ENCODE measurements around the gene TMEM72. TPM values are rescaled to one million over a fixed set of nuclear protein-coding genes. Genes with fewer than 3 reads are reported as not detected.
A peak's percentile ranks its signal among the peaks of the same experiment; 100 is the strongest.

The TMEM72 gene
- total and polyA plus RNA-seq, 5 donors from 2014 or later = not detected

GRCh38 chr10:44975431-44976331 is 64.5 kb downstream of the TMEM72 start:
- Mint-ChIP-seq H3K27me3 (peaks cover 5% of the 10 kb centered on the region), H3K4me1 (peaks cover 0 to 17% (median 0%) of the 10 kb centered on the region in 4 donors), H3K36me3 (no peaks in the 10 kb centered on the region), H3K9me3 (no peaks in the 10 kb centered on the region), H3K4me3 (peak overlapping the region in 2 of 4 donors; percentile 9 to 50), H3K27ac (peak overlapping the region in 2 of 3 donors; percentile 55 to 56)
- peaks cover 10% of the 10 kb centered on the region for H3K4me1 ChIP-seq (ENCODE audit: control insufficient read depth, insufficient read depth, low read length, poor library complexity, severe bottlenecking)
- no peaks in the 10 kb centered on the region for H3K36me3 ChIP-seq (ENCODE audit: control insufficient read depth, insufficient read depth, low read length)
- DNase-seq (no peak), ATAC-seq (ENCODE audit: low read depth in 2 of 2) (no peak)
- no peaks in the 10 kb centered on the region for H3K27me3 ChIP-seq (ENCODE audit: control insufficient read depth, insufficient read depth, low read length)
- no peak overlapping the region for H3K4me3 ChIP-seq (ENCODE audit: low read depth, low read length)
- H3K27ac ChIP-seq (ENCODE audit: insufficient read depth, low read length, poor library complexity, severe bottlenecking) = no peak overlapping the region
- H3K9me3 ChIP-seq (ENCODE audit: control insufficient read depth in 2 of 2, low read length in 2 of 2) = no peaks in the 10 kb centered on the region

GRCh38 chr10:44976352-44977198 is 65.4 kb downstream of the TMEM72 start:
- H3K36me3 ChIP-seq (ENCODE audit: control insufficient read depth, insufficient read depth, low read length) = no peaks in the 10 kb centered on the region
- H3K4me1 ChIP-seq (ENCODE audit: control insufficient read depth, insufficient read depth, low read length, poor library complexity, severe bottlenecking) = peaks cover 10% of the 10 kb centered on the region
- H3K36me3 Mint-ChIP-seq = no peaks in the 10 kb centered on the region
- no peaks in the 10 kb centered on the region for H3K9me3 ChIP-seq (ENCODE audit: control insufficient read depth in 2 of 2, low read length in 2 of 2)
- peaks cover 5% of the 10 kb centered on the region for H3K27me3 Mint-ChIP-seq
- no peak overlapping the region for H3K4me3 ChIP-seq (ENCODE audit: low read depth, low read length)
- peak overlapping the region in 2 of 3 donors; percentile 37 to 56 for H3K27ac Mint-ChIP-seq
- no peaks in the 10 kb centered on the region for H3K27me3 ChIP-seq (ENCODE audit: control insufficient read depth, insufficient read depth, low read length)
- H3K4me1 Mint-ChIP-seq = peaks cover 0 to 17% (median 0%) of the 10 kb centered on the region in 4 donors
- DNase-seq (no peak), ATAC-seq (ENCODE audit: low read depth in 2 of 2) (no peak)
- no peak overlapping the region for H3K27ac ChIP-seq (ENCODE audit: insufficient read depth, low read length, poor library complexity, severe bottlenecking)
- H3K9me3 Mint-ChIP-seq = no peaks in the 10 kb centered on the region
- H3K4me3 Mint-ChIP-seq = no peak overlapping the region

GRCh38 chr10:44977287-44978212 is 66.4 kb downstream of the TMEM72 start:
- H3K27ac Mint-ChIP-seq = peak overlapping the region in 1 of 3 donors; percentile 37
- no peaks in the 10 kb centered on the region for H3K36me3 Mint-ChIP-seq
- no peak overlapping the region for H3K4me3 Mint-ChIP-seq
- H3K9me3 Mint-ChIP-seq = no peaks in the 10 kb centered on the region
- ATAC-seq (ENCODE audit: low read depth in 2 of 2) = no peak
- Histone ChIP-seq H3K4me3 (ENCODE audit: low read depth, low read length) (no peak overlapping the region), H3K36me3 (ENCODE audit: control insufficient read depth, insufficient read depth, low read length) (no peaks in the 10 kb centered on the region), H3K27me3 (ENCODE audit: control insufficient read depth, insufficient read depth, low read length) (no peaks in the 10 kb centered on the region), H3K9me3 (ENCODE audit: control insufficient read depth in 2 of 2, low read length in 2 of 2) (no peaks in the 10 kb centered on the region), H3K27ac (ENCODE audit: insufficient read depth, low read length, poor library complexity, severe bottlenecking) (no peak overlapping the region), H3K4me1 (ENCODE audit: control insufficient read depth, insufficient read depth, low read length, poor library complexity, severe bottlenecking) (peaks cover 10% of the 10 kb centered on the region)
- H3K4me1 Mint-ChIP-seq = peaks cover 0 to 17% (median 0%) of the 10 kb centered on the region in 4 donors
- DNase-seq = no peak
- peaks cover 5% of the 10 kb centered on the region for H3K27me3 Mint-ChIP-seq

GRCh38 chr10:44978213-44978569 is 67.1 kb downstream of the TMEM72 start:
- DNase-seq (no peak), ATAC-seq (ENCODE audit: low read depth in 2 of 2) (no peak)
- Mint-ChIP-seq H3K9me3 (no peaks in the 10 kb centered on the region), H3K4me1 (peaks cover 0 to 17% (median 0%) of the 10 kb centered on the region in 4 donors), H3K27me3 (peaks cover 5% of the 10 kb centered on the region), H3K27ac (no peak overlapping the region), H3K4me3 (no peak overlapping the region), H3K36me3 (no peaks in the 10 kb centered on the region)
- Histone ChIP-seq H3K36me3 (ENCODE audit: control insufficient read depth, insufficient read depth, low read length) (no peaks in the 10 kb centered on the region), H3K27me3 (ENCODE audit: control insufficient read depth, insufficient read depth, low read length) (no peaks in the 10 kb centered on the region), H3K27ac (ENCODE audit: insufficient read depth, low read length, poor library complexity, severe bottlenecking) (no peak overlapping the region), H3K4me1 (ENCODE audit: control insufficient read depth, insufficient read depth, low read length, poor library complexity, severe bottlenecking) (peaks cover 10% of the 10 kb centered on the region), H3K4me3 (ENCODE audit: low read depth, low read length) (no peak overlapping the region), H3K9me3 (ENCODE audit: control insufficient read depth in 2 of 2, low read length in 2 of 2) (no peaks in the 10 kb centered on the region)

DNA sequence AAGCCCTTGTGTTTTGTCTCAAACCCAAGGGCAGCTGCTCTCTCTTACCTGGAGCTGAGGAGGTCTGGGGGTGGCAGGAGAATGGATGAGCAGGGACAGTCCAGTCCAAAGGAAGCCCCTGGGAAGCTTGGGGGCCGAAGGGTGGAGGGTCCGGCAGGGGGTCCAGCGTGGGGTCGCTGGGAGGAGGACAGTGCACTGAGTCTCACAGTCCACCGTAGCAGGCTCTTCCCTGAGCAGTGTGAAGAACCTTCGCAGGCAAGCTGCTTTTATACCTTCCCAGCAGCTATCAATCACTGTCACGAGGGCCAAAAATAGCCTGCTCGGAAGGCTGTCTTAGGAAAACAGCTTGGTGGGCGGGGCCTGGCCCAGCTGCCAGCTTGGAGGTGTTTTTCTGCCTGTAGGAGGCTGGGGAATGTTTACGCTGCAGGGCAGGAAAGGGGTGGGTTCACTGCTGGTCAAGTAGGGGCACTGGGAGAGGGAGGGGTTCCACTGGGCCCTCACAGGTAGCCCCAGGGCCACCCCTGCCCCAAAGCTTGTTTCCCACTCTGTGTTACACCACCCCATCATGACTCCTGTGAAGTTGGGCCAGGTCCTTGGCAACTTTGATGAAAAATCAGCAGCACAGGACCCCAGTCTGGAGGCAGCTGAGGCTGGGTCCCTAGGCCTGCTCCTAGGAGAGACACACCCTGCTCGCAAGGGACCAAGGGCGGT is 67.6 kb downstream of the TMEM72 start, which contains the start of gene DEPP1:
TSS of gene DEPP1 (minus strand) at position 240 of the 711 bp plus-strand sequence. CDS start 779 bp downstream, outside the sequence.
- H3K36me3 Mint-ChIP-seq = no peaks in the 10 kb centered on the region
- Histone ChIP-seq H3K27me3 (ENCODE audit: control insufficient read depth, insufficient read depth, low read length) (no peaks in the 10 kb centered on the region), H3K4me1 (ENCODE audit: control insufficient read depth, insufficient read depth, low read length, poor library complexity, severe bottlenecking) (peaks cover 10% of the 10 kb centered on the region), H3K36me3 (ENCODE audit: control insufficient read depth, insufficient read depth, low read length) (no peaks in the 10 kb centered on the region), H3K27ac (ENCODE audit: insufficient read depth, low read length, poor library complexity, severe bottlenecking) (no peak within 1 kb of the TSS), H3K4me3 (ENCODE audit: low read depth, low read length) (no peak within 1 kb of the TSS), H3K9me3 (ENCODE audit: control insufficient read depth in 2 of 2, low read length in 2 of 2) (no peaks in the 10 kb centered on the region)
- peaks cover 5% of the 10 kb centered on the region for H3K27me3 Mint-ChIP-seq
- DNase-seq (peak in 1 of 3 donors; percentile 41), ATAC-seq (ENCODE audit: low read depth in 2 of 2) (no peak)
- H3K27ac Mint-ChIP-seq = peak within 1 kb of the TSS in 1 of 3 donors; percentile 20
- no peaks in the 10 kb centered on the region for H3K9me3 Mint-ChIP-seq
- no peak within 1 kb of the TSS for H3K4me3 Mint-ChIP-seq
- peaks cover 0 to 17% (median 0%) of the 10 kb centered on the region in 4 donors for H3K4me1 Mint-ChIP-seq

- ATAC-seq (ENCODE audit: low read depth in 2 of 2) = no peak
- Histone ChIP-seq H3K36me3 (ENCODE audit: control insufficient read depth, insufficient read depth, low read length) (no peaks in the 10 kb centered on the region), H3K4me3 (ENCODE audit: low read depth, low read length) (no peak overlapping the region), H3K9me3 (ENCODE audit: control insufficient read depth in 2 of 2, low read length in 2 of 2) (no peaks in the 10 kb centered on the region), H3K27ac (ENCODE audit: insufficient read depth, low read length, poor library complexity, severe bottlenecking) (no peak overlapping the region), H3K4me1 (ENCODE audit: control insufficient read depth, insufficient read depth, low read length, poor library complexity, severe bottlenecking) (peaks cover 6% of the 10 kb centered on the region), H3K27me3 (ENCODE audit: control insufficient read depth, insufficient read depth, low read length) (no peaks in the 10 kb centered on the region)
- peaks cover 0 to 10% (median 0%) of the 10 kb centered on the region in 4 donors for H3K4me1 Mint-ChIP-seq
- no peak for DNase-seq
- no peak overlapping the region for H3K4me3 Mint-ChIP-seq
- H3K27ac Mint-ChIP-seq = peak overlapping the region in 2 of 3 donors; percentile 20 to 56
- no peaks in the 10 kb centered on the region for H3K36me3 Mint-ChIP-seq
- no peaks in the 10 kb centered on the region for H3K9me3 Mint-ChIP-seq
- peaks cover 5% of the 10 kb centered on the region for H3K27me3 Mint-ChIP-seq
Measured at GRCh38 chr10:44979281-44980191, 68.4 kb downstream of the TMEM72 start.
